Loucy (cell line): ENCODE results near the gene GHRL.

Source experiments
- H2AFZ ChIP-seq: fragments of 200-600 bp; sonication (generic); 2 replicates; pipeline ENCODE4 v1.6.0; 2016; ENCODE audit warnings: antibody characterized with exemption, mild to moderate bottlenecking, low read length, moderate library complexity
- H3F3A ChIP-seq: fragments of 200-600 bp; 2 replicates; pipeline ENCODE4 v1.6.0; 2016; ENCODE audit warnings: antibody characterized with exemption, low read depth, mild to moderate bottlenecking
- H3K27me3 ChIP-seq: fragments of 200-600 bp; sonication (generic); 2 replicates; pipeline ENCODE4 v1.6.1; 2014; ENCODE audit warnings: low read length, mild to moderate bottlenecking; ENCODE audit not compliant: insufficient read depth, poor library complexity, severe bottlenecking
- H3K36me3 ChIP-seq: fragments of 200-600 bp; sonication (generic); 2 replicates; pipeline ENCODE4 v1.6.1; 2016; ENCODE audit warnings: low read length; ENCODE audit not compliant: insufficient read depth
- H3K4me1 ChIP-seq: fragments of 200-600 bp; sonication (generic); 2 replicates; pipeline ENCODE4 v1.5.1; 2014; ENCODE audit warnings: low read length, mild to moderate bottlenecking; ENCODE audit not compliant: insufficient read depth, poor library complexity, severe bottlenecking
- H3K4me2 ChIP-seq: fragments of 200-600 bp; sonication (generic); 2 replicates; pipeline ENCODE4 v1.6.0; 2014; ENCODE audit warnings: antibody characterized with exemption, low read length, low read depth, mild to moderate bottlenecking; ENCODE audit not compliant: poor library complexity, severe bottlenecking
- H3K4me3 ChIP-seq: fragments of 200-600 bp; sonication (generic); 2 replicates; pipeline ENCODE4 v1.5.1; 2014; ENCODE audit warnings: low read length, mild to moderate bottlenecking, mixed read lengths; ENCODE audit not compliant: poor library complexity, severe bottlenecking
- H3K79me2 ChIP-seq: fragments of 200-600 bp; sonication (generic); 2 replicates; pipeline ENCODE4 v1.6.1; 2014; ENCODE audit warnings: low read length; ENCODE audit not compliant: insufficient read depth
- H3K9ac ChIP-seq: fragments of 200-600 bp; sonication (generic); 2 replicates; pipeline ENCODE4 v1.6.0; 2014; ENCODE audit warnings: mild to moderate bottlenecking, low read depth, low read length, moderate library complexity; ENCODE audit not compliant: poor library complexity, severe bottlenecking
- H3K9me2 ChIP-seq: fragments of 200-600 bp; sonication (generic); replicated peaks from 2 replicates; pipeline ENCODE4 v1.6.1; 2016; ENCODE audit warnings: low read depth, low read length, mixed read lengths
- H3K9me3 ChIP-seq: fragments of 200-600 bp; sonication (generic); 2 replicates; pipeline ENCODE4 v1.6.1; 2014; ENCODE audit warnings: mild to moderate bottlenecking, antibody characterized with exemption, low read length, low read depth; ENCODE audit not compliant: insufficient read depth
- H4K20me1 ChIP-seq: fragments of 200-600 bp; sonication (generic); 2 replicates; pipeline ENCODE4 v1.6.0; 2014; ENCODE audit warnings: antibody characterized with exemption, low read length, mild to moderate bottlenecking; ENCODE audit not compliant: insufficient read depth, poor library complexity, severe bottlenecking
- EZH2phosphoT487 ChIP-seq: fragments of 200-600 bp; IDR thresholded peaks from 2 replicates; pipeline ENCODE4 v1.6.1; 2018; ENCODE audit warnings: antibody characterized with exemption, mild to moderate bottlenecking, moderate library complexity, borderline replicate concordance
- TF ChIP-seq, protein P1 (sequence below): fragments of 200-600 bp; sonication (generic); conservative IDR thresholded peaks from 2 replicates; pipeline ENCODE4 v1.5.1; 2014; ENCODE audit warnings: mild to moderate bottlenecking, antibody characterized with exemption, low read length

Gene GHRL

DNA sequence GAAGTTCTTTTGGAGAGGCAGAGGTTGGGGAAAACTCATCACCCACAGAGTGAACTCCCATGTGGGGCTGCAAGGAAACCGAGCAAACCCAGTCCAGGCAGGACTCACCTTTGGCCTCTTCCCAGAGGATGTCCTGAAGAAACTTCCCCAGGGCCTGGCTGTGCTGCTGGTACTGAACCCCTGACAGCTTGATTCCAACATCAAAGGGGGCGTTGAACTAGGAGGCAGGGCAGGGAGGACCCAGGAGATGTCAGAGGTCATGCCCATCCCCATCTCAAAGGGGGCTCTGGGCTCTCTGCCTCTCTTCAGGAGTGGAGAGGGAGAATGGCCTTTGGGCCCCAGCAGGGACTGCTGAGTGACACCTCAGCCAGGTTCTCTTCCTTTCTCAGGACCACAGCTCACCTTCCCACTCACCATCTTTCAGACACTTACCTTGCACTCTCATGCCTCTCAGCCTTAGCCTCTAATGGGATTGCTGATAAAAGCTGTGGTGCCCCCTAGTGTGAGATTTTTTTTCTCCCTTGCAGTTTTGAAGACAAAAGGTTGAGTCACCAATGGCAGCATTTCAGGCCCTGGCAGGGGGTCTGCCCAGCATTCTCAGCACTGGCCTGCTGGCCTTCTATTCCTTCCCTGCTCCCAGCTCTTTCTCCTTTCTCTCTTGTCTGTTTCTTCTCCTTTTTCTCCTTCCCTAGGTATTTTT is 6.0 kb downstream of the GHRL start:
- Histone ChIP-seq H3K4me2 (no peak overlapping the region), H3K27me3 (no peaks in the 10 kb centered on the region), H2AFZ (no peak overlapping the region), H3K4me3 (no peak overlapping the region), H3K36me3 (peaks cover 51% of the 10 kb centered on the region; the same call in 1 of the 2 replicates), H3K4me1 (no peaks in the 10 kb centered on the region), H3K9ac (no peak overlapping the region), H3K9me3 (no peaks in the 10 kb centered on the region), H3F3A (no peaks in the 10 kb centered on the region), H4K20me1 (no peaks in the 10 kb centered on the region), H3K9me2 (no peaks in the 10 kb centered on the region), H3K79me2 (no peaks in the 10 kb centered on the region)
- no peak for TF ChIP-seq EZH2phosphoT487
- TF ChIP-seq, protein P1, sequence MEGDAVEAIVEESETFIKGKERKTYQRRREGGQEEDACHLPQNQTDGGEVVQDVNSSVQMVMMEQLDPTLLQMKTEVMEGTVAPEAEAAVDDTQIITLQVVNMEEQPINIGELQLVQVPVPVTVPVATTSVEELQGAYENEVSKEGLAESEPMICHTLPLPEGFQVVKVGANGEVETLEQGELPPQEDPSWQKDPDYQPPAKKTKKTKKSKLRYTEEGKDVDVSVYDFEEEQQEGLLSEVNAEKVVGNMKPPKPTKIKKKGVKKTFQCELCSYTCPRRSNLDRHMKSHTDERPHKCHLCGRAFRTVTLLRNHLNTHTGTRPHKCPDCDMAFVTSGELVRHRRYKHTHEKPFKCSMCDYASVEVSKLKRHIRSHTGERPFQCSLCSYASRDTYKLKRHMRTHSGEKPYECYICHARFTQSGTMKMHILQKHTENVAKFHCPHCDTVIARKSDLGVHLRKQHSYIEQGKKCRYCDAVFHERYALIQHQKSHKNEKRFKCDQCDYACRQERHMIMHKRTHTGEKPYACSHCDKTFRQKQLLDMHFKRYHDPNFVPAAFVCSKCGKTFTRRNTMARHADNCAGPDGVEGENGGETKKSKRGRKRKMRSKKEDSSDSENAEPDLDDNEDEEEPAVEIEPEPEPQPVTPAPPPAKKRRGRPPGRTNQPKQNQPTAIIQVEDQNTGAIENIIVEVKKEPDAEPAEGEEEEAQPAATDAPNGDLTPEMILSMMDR, result peak; percentile 55

DNA sequence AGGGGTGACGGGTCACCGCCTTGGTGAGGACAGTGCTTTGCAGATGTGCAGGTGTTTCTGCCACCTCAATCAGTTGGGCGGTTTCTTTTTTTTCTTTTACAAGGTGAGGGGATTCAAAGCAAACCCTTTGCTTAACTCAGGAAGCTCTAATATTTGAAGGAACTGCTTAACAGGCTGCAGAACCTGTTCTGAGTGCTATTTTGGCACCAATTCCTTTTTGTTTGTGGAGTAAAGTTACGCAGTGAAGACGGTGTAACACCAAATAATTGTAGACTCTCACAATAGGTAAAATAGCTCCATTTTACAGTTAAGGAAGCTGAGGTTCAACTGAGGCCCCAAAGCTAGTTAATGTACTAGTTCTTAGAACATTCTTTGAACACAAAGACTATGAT is 6.6 kb downstream of the GHRL start:
- Histone ChIP-seq H3K9ac (no peak overlapping the region), H3K9me3 (no peaks in the 10 kb centered on the region), H4K20me1 (no peaks in the 10 kb centered on the region), H3K4me2 (no peak overlapping the region), H3K79me2 (no peaks in the 10 kb centered on the region), H3K36me3 (peaks cover 53% of the 10 kb centered on the region; the same call in 1 of the 2 replicates), H3K27me3 (no peaks in the 10 kb centered on the region), H3K9me2 (no peaks in the 10 kb centered on the region), H3F3A (no peaks in the 10 kb centered on the region), H3K4me1 (no peaks in the 10 kb centered on the region), H3K4me3 (no peak overlapping the region), H2AFZ (no peak overlapping the region)
- TF ChIP-seq, protein P1, result no peak
- no peak for TF ChIP-seq EZH2phosphoT487

DNA sequence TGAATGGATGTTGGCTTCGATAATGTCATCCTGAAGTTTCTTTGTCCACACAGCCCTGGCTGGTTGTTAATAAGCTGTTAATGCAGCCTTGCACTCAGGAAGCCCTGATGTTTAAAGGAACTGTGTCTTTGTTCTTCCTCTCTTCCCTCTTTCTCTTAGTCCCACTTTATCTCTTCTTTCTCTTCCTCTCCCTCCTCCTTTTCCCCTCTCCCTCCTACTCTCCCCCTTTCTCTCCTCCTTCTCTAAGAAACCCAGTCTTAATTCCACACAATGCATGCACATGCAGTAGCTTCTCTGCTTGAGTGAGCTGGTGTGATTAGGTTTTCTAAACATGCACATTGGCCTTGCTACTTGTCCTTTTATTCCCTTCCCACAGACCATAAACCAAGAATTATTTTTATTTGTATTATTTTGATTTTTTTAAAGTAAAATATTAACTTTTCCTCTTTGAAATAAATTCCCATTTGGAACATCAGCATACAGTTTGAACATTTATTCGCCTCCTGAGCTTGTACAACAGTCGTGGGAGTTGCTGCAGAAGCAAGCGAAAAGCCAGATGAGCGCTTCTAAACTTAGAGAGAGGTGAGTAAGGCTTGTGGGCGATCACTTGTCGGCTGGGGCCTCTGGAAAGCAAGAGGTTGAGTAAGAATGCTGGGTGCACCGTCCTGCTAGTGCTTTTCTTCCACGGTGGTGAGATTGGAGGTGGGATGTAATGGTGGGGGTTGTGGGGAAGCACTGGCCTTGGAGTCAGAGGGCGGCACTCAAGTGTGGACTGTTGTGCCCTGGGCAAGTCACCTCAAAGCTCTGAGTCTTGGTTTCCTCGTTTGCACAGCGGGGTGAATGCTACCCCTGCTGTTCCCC is 7.2 kb downstream of the GHRL start:
- Histone ChIP-seq H3F3A (no peaks in the 10 kb centered on the region), H4K20me1 (no peaks in the 10 kb centered on the region), H3K4me1 (no peaks in the 10 kb centered on the region), H3K9me3 (no peaks in the 10 kb centered on the region), H3K9me2 (no peaks in the 10 kb centered on the region), H3K4me2 (no peak overlapping the region), H3K27me3 (no peaks in the 10 kb centered on the region), H3K9ac (no peak overlapping the region), H2AFZ (no peak overlapping the region), H3K4me3 (no peak overlapping the region), H3K79me2 (no peaks in the 10 kb centered on the region), H3K36me3 (peaks cover 60% of the 10 kb centered on the region; the same call in 1 of the 2 replicates)
- TF ChIP-seq EZH2phosphoT487, result no peak
- TF ChIP-seq, protein P1, result no peak
